ENCODE results near the gene TRAF3. TPM values are rescaled to one million over a fixed set of nuclear protein-coding genes. Genes with fewer than 3 reads are reported as not detected.

The TRAF3 gene
- total RNA-seq, 5 donors from 2014 or later (not counting 1 experiment from before 2014, with no cell fraction given), result 29.6 to 46.1 (median 35.7) TPM

GRCh38 chr14:102897299-102898027 is 120.2 kb downstream of the TRAF3 start:
- Mint-ChIP-seq H3K27me3 (no peaks in the 10 kb centered on the region), H3K9me3 (no peaks in the 10 kb centered on the region), H3K4me1 (peaks cover 15 to 29% (median 19%) of the 10 kb centered on the region in 3 donors), H3K4me3 (no peak overlapping the region), H3K27ac (no peak overlapping the region), H3K36me3 (peaks cover 39% of the 10 kb centered on the region)
- Histone ChIP-seq H3K4me3 (ENCODE audit: control insufficient read depth in 1 of 2, extremely low read depth in 1 of 2, low read length in 1 of 2) (no peak overlapping the region), H3K27ac (ENCODE audit: low read length) (no peak overlapping the region), H3K27me3 (replicated peaks in 1 of 2; ENCODE audit: control insufficient read depth in 2 of 2, extremely low read depth in 1 of 2, insufficient read depth in 2 of 2, low read length in 1 of 2) (no peaks in the 10 kb centered on the region), H3K36me3 (ENCODE audit: control insufficient read depth in 2 of 2, extremely low read depth in 1 of 2, insufficient read depth in 1 of 2, low read length in 1 of 2) (peaks cover 16 to 66% of the 10 kb centered on the region in 2 donors), H3K4me1 (ENCODE audit: control insufficient read depth in 1 of 2, extremely low read depth in 1 of 2, insufficient read depth in 2 of 2, low read length in 2 of 2) (peaks cover 6 to 21% of the 10 kb centered on the region in 2 experiments), H3K9me3 (no peaks in the 10 kb centered on the region)
- WGBS (ENCODE audit: insufficient coverage), result 90% methylated on average over 2 of the region's 14 CpGs
- DNase-seq (no peak), ATAC-seq (replicated peaks in 1 of 4) (no peak)
- CTCF ChIA-PET, result interaction anchor here in 1 of 2 donors (0.6 kb wide), 1 partner anchor 96 kb away, joined by 4 read pairs; no protein-coding TSS in a partner anchor
- POLR2A ChIA-PET, result interaction anchor here in 1 of 2 donors (0.6 kb wide), 1 partner anchor 18 kb away, joined by 3 read pairs; no protein-coding TSS in a partner anchor

GRCh38 chr14:102898298-102898697 is 121.0 kb downstream of the TRAF3 start:
- 88% methylated on average over 5 of the region's 6 CpGs for whole genome bisulfite sequencing (ENCODE audit: insufficient coverage)
- Mint-ChIP-seq H3K36me3 (peaks cover 39% of the 10 kb centered on the region), H3K4me3 (no peak overlapping the region), H3K9me3 (no peaks in the 10 kb centered on the region), H3K4me1 (peaks cover 15 to 34% (median 19%) of the 10 kb centered on the region in 3 donors), H3K27me3 (no peaks in the 10 kb centered on the region), H3K27ac (no peak overlapping the region)
- ATAC-seq (replicated peaks in 1 of 4), result no peak
- DNase-seq, result no peak
- POLR2A ChIA-PET, result no interaction called here
- CTCF ChIA-PET, result no interaction called here
- H3K27ac ChIP-seq (ENCODE audit: low read length), result no peak overlapping the region
- peaks cover 6 to 21% of the 10 kb centered on the region in 2 experiments for H3K4me1 ChIP-seq (ENCODE audit: control insufficient read depth in 1 of 2, extremely low read depth in 1 of 2, insufficient read depth in 2 of 2, low read length in 2 of 2)
- H3K4me3 ChIP-seq (ENCODE audit: control insufficient read depth in 1 of 2, extremely low read depth in 1 of 2, low read length in 1 of 2), result no peak overlapping the region
- H3K36me3 ChIP-seq (ENCODE audit: control insufficient read depth in 2 of 2, extremely low read depth in 1 of 2, insufficient read depth in 1 of 2, low read length in 1 of 2), result peaks cover 21 to 70% of the 10 kb centered on the region in 2 donors
- no peaks in the 10 kb centered on the region for H3K27me3 ChIP-seq (replicated peaks in 1 of 2; ENCODE audit: control insufficient read depth in 2 of 2, extremely low read depth in 1 of 2, insufficient read depth in 2 of 2, low read length in 1 of 2)
- no peaks in the 10 kb centered on the region for H3K9me3 ChIP-seq

GRCh38 chr14:102898776-102899515 is 121.7 kb downstream of the TRAF3 start:
- no peak overlapping the region for H3K4me3 ChIP-seq (ENCODE audit: control insufficient read depth in 1 of 2, extremely low read depth in 1 of 2, low read length in 1 of 2)
- ChIA-PET CTCF (no interaction called here), POLR2A (no interaction called here)
- Mint-ChIP-seq H3K27me3 (no peaks in the 10 kb centered on the region), H3K4me3 (no peak overlapping the region), H3K4me1 (peaks cover 15 to 36% (median 19%) of the 10 kb centered on the region in 3 donors), H3K36me3 (peaks cover 40% of the 10 kb centered on the region), H3K27ac (peak overlapping the region in 1 of 2 donors; percentile 38), H3K9me3 (no peaks in the 10 kb centered on the region)
- ATAC-seq (replicated peaks in 1 of 4), result no peak
- no peak for DNase-seq
- H3K27ac ChIP-seq (ENCODE audit: low read length), result no peak overlapping the region
- H3K9me3 ChIP-seq, result no peaks in the 10 kb centered on the region
- 89% methylated on average over 11 of the region's 18 CpGs for WGBS (ENCODE audit: insufficient coverage)
- H3K4me1 ChIP-seq (ENCODE audit: control insufficient read depth in 1 of 2, extremely low read depth in 1 of 2, insufficient read depth in 2 of 2, low read length in 2 of 2), result peaks cover 6 to 21% of the 10 kb centered on the region in 2 experiments
- H3K36me3 ChIP-seq (ENCODE audit: control insufficient read depth in 2 of 2, extremely low read depth in 1 of 2, insufficient read depth in 1 of 2, low read length in 1 of 2), result peaks cover 22 to 72% of the 10 kb centered on the region in 2 donors
- no peaks in the 10 kb centered on the region for H3K27me3 ChIP-seq (replicated peaks in 1 of 2; ENCODE audit: control insufficient read depth in 2 of 2, extremely low read depth in 1 of 2, insufficient read depth in 2 of 2, low read length in 1 of 2)

DNA sequence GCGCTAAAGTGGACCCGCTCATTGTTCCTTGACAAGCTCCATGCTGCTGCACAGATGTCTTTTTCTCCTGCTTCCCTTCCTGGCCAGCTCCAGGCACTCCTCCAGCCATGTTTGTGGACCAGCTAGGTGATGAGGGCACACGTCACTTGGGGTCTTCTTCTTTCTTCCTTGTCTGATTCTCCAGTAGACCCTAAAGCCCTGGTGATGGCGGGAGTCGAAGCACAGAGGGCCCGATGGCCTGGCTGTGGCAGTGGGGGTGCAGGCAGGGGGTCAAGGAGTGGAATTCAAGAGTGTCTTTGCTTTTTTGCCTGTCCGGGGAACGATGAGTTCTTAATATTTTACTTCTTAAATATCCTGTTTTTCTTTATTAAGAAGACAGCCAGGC is 122.3 kb downstream of the TRAF3 start:
- Histone ChIP-seq H3K9me3 (no peaks in the 10 kb centered on the region), H3K27ac (ENCODE audit: low read length) (no peak overlapping the region), H3K4me1 (ENCODE audit: control insufficient read depth in 1 of 2, extremely low read depth in 1 of 2, insufficient read depth in 2 of 2, low read length in 2 of 2) (peaks cover 6 to 21% of the 10 kb centered on the region in 2 experiments), H3K36me3 (ENCODE audit: control insufficient read depth in 2 of 2, extremely low read depth in 1 of 2, insufficient read depth in 1 of 2, low read length in 1 of 2) (peaks cover 18 to 71% of the 10 kb centered on the region in 2 donors), H3K4me3 (ENCODE audit: control insufficient read depth in 1 of 2, extremely low read depth in 1 of 2, low read length in 1 of 2) (no peak overlapping the region), H3K27me3 (replicated peaks in 1 of 2; ENCODE audit: control insufficient read depth in 2 of 2, extremely low read depth in 1 of 2, insufficient read depth in 2 of 2, low read length in 1 of 2) (no peaks in the 10 kb centered on the region)
- WGBS (ENCODE audit: insufficient coverage), result 100% methylated on average over 3 of the region's 8 CpGs
- H3K27ac Mint-ChIP-seq, result peak overlapping the region; percentile 38 to 52
- DNase-seq (no peak), ATAC-seq (replicated peaks in 1 of 4) (no peak)
- no peak overlapping the region for H3K4me3 Mint-ChIP-seq
- H3K36me3 Mint-ChIP-seq, result peaks cover 40% of the 10 kb centered on the region
- no peaks in the 10 kb centered on the region for H3K9me3 Mint-ChIP-seq
- no peaks in the 10 kb centered on the region for H3K27me3 Mint-ChIP-seq
- ChIA-PET POLR2A (no interaction called here), CTCF (no interaction called here)
- peaks cover 15 to 36% (median 19%) of the 10 kb centered on the region in 3 donors for H3K4me1 Mint-ChIP-seq

DNA sequence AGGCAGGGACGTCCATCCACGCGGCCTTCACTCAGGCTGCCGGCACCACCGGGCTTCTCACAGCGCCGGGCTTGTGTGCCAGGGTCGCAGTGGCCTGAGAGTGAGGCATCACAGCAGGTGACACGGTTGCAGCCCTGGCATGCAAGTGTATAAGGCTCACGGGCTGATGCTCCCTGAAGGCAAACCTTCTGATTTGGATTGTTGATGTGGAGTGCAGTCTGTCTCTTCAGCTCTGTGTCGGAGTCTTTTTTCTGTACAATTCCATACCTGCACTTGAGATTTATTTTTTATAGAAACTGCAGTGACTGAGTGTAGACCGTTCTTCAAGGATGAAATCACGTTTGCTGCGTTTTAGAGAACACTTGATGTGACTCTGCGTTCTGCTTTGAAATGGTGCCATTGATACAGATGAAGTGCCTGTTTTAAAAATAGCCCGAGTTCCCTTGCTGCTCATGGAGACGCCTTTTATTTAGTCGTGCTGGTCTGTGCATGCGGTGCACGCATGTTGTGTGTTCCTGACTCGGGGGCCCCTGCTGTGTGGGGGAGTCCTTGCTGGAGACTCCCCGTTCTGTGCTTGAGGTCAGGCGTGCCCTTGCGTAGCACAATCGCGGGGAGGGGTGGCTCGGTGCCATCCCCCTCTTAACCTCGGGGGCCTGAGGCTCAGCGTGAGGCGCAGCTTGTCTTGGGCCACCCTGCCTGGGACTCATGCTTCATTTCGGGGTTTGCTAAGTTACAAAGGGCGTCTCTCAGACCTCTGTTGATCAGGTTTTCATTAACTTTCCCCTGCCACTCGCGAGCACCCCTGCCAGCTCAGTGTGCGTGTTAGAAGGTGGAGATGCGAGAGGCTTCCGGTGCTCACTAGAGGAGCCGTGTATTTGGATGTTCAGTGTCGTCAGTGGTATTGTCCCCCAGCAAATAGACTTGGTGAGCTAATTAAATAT is 123.7 kb downstream of the TRAF3 start:
- ChIA-PET POLR2A (no interaction called here), CTCF (interaction anchor here in 1 of 2 donors (1.0 kb wide), 1 partner anchor 127 kb away, joined by 3 read pairs; no protein-coding TSS in a partner anchor)
- H3K4me3 ChIP-seq (ENCODE audit: control insufficient read depth in 1 of 2, extremely low read depth in 1 of 2, low read length in 1 of 2), result peak overlapping the region in 1 of 2 donors; percentile 52
- ATAC-seq (replicated peaks in 1 of 4) (peak; percentile 82 to 88 (median 87)), DNase-seq (peak in 26 of 35 experiments; percentile 16 to 68 (median 39))
- Mint-ChIP-seq H3K4me3 (peak overlapping the region; percentile 51 to 67 (median 58)), H3K27me3 (no peaks in the 10 kb centered on the region), H3K27ac (peak overlapping the region; percentile 68 to 89), H3K4me1 (peaks cover 15 to 36% (median 19%) of the 10 kb centered on the region in 3 donors), H3K36me3 (peaks cover 37% of the 10 kb centered on the region), H3K9me3 (no peaks in the 10 kb centered on the region)
- no peaks in the 10 kb centered on the region for H3K27me3 ChIP-seq (replicated peaks in 1 of 2; ENCODE audit: control insufficient read depth in 2 of 2, extremely low read depth in 1 of 2, insufficient read depth in 2 of 2, low read length in 1 of 2)
- 77% methylated on average over 27 of the region's 39 CpGs for WGBS (ENCODE audit: insufficient coverage)
- H3K27ac ChIP-seq (ENCODE audit: low read length), result peak overlapping the region; percentile 47
- H3K36me3 ChIP-seq (ENCODE audit: control insufficient read depth in 2 of 2, extremely low read depth in 1 of 2, insufficient read depth in 1 of 2, low read length in 1 of 2), result peaks cover 18 to 67% of the 10 kb centered on the region in 2 donors
- peaks cover 6 to 21% of the 10 kb centered on the region in 2 experiments for H3K4me1 ChIP-seq (ENCODE audit: control insufficient read depth in 1 of 2, extremely low read depth in 1 of 2, insufficient read depth in 2 of 2, low read length in 2 of 2)
- no peaks in the 10 kb centered on the region for H3K9me3 ChIP-seq
